Caki2 (cell line): ENCODE results near the gene FHOD3. TPM values are rescaled to one million over a fixed set of nuclear protein-coding genes. Genes with fewer than 3 reads are reported as not detected.

ENCODE experiments used
- DNase-seq: peaks from one replicate; pipeline ENCODE4 v3.0.0-alpha.2; 2015; ENCODE audit warnings: low read depth
- in situ Hi-C: cut with HindIII; loops from 2 replicates; pipeline ENCODE4 v1.10.0; 2016; ENCODE audit warnings: low sequenced_read_pairs, low pct_unique_long_range_greater_than_20kb, mixed read lengths
- total RNA-seq: library from RNA; depleted of rRNA; stranded (reverse); fragments of >200 nt; shearing (Covaris generic); gene quantifications from 2 replicates; pipeline ENCODE4 v1.2.3, GENCODE V29; 2014; ENCODE audit warnings: low replicate concordance

The FHOD3 gene
- total RNA-seq, 1 experiment from 2014 or later, result 15.0 TPM

GRCh38 chr18:36365836-36366775 is 68.6 kb downstream of the FHOD3 start:
- DNase-seq, result no peak
- in situ Hi-C loops, result no loop called here

- DNase-seq, result no peak
- in situ Hi-C loops, result no loop called here
These were observed 69.7 kb downstream of the FHOD3 start for GRCh38 chr18:36366994-36367839.

- in situ Hi-C loops, result no loop called here
These were observed 71.4 kb downstream of the FHOD3 start for GRCh38 chr18:36368889-36369288.

GRCh38 chr18:36372903-36373311 is 75.4 kb downstream of the FHOD3 start:
- no peak for DNase-seq
- in situ Hi-C loops, result no loop called here

More at GRCh38 chr18:36368889-36369288, 71.4 kb downstream of the FHOD3 start:
- DNase-seq, result no peak

- in situ Hi-C loops, result no loop called here
- no peak for DNase-seq
These were observed 76.7 kb downstream of the FHOD3 start for GRCh38 chr18:36374262-36374661.

GRCh38 chr18:36375118-36375517 is 77.6 kb downstream of the FHOD3 start:
- in situ Hi-C loops, result no loop called here
- no peak for DNase-seq

GRCh38 chr18:36376361-36376760 is 78.8 kb downstream of the FHOD3 start:
- DNase-seq, result no peak
- in situ Hi-C loops, result no loop called here

GRCh38 chr18:36377626-36378025 is 80.1 kb downstream of the FHOD3 start:
- DNase-seq, result no peak
- in situ Hi-C loops, result no loop called here

GRCh38 chr18:36378205-36378604 is 80.7 kb downstream of the FHOD3 start:
- in situ Hi-C loops, result no loop called here
- DNase-seq, result no peak

GRCh38 chr18:36379435-36379984 is 82.0 kb downstream of the FHOD3 start:
- DNase-seq, result no peak
- in situ Hi-C loops, result no loop called here

- in situ Hi-C loops, result no loop called here
- no peak for DNase-seq
These were observed 82.8 kb downstream of the FHOD3 start for GRCh38 chr18:36380173-36380827.

GRCh38 chr18:36381075-36381474 is 83.6 kb downstream of the FHOD3 start:
- in situ Hi-C loops, result no loop called here
- DNase-seq, result no peak

GRCh38 chr18:36382854-36383253 is 85.3 kb downstream of the FHOD3 start:
- in situ Hi-C loops, result no loop called here
- no peak for DNase-seq

GRCh38 chr18:36386150-36386920 is 88.8 kb downstream of the FHOD3 start:
- in situ Hi-C loops, result no loop called here
- DNase-seq, result no peak

GRCh38 chr18:36387310-36387709 is 89.8 kb downstream of the FHOD3 start:
- in situ Hi-C loops, result no loop called here
- DNase-seq, result no peak

- in situ Hi-C loops, result no loop called here
- no peak for DNase-seq
These were observed 90.8 kb downstream of the FHOD3 start for GRCh38 chr18:36388310-36388709.

- no peak for DNase-seq
- in situ Hi-C loops, result no loop called here
These were observed 91.5 kb downstream of the FHOD3 start for GRCh38 chr18:36389027-36389426.
